B cell (primary cell): ENCODE data around the gene GYS1. TPM values are rescaled to one million over a fixed set of nuclear protein-coding genes. Genes with fewer than 3 reads are reported as not detected.

ENCODE experiments used
- ATAC-seq: fragments of 200-7000 bp; cut with Tn5 transposase; one replicate; pipeline ENCODE4 v1.10.0; 2021; ENCODE audit warnings: low read depth, mild to moderate bottlenecking, moderate number of reproducible peaks, moderate library complexity
- CTCF ChIA-PET: fragments of 350-600 bp; sonication (Branson Sonifier 250); formaldehyde crosslinking; loops from one replicate; lab custom pipeline; 2021; ENCODE audit warnings: antibody characterized with exemption, inconsistent platforms; lab: Charles Lee
- POLR2A ChIA-PET: fragments of 350-600 bp; sonication (Branson Sonifier 250); formaldehyde crosslinking; loops from one replicate; lab custom pipeline; 2021; ENCODE audit warnings: antibody characterized with exemption; lab: Charles Lee
- DNase-seq: peaks from one replicate; pipeline ENCODE4 v3.0.0; 2013
- H2AFZ ChIP-seq: 2 replicates; pipeline ENCODE4 v1.6.1; 2012; ENCODE audit warnings: mild to moderate bottlenecking, low read depth, low read length; ENCODE audit not compliant: insufficient read depth, poor library complexity, severe bottlenecking
- H3K27ac ChIP-seq, 2 donors: 1 replicate in 1 of 2; 2 replicates in 1 of 2; pipeline ENCODE4 v1.5.1; 2012 to 2013; ENCODE audit warnings: low read length in 2 of 2, mild to moderate bottlenecking in 2 of 2, moderate library complexity in 1 of 2
- H3K27me3 ChIP-seq, 4 experiments: fragments of 200-600 bp in 1 of 4; sonication (generic) in 1 of 4; replicated peaks in 1 of 4; 1 replicate in 2 of 4; 2 replicates in 2 of 4; pipeline versions ENCODE4 v1.6.1 to v1.7.0; 2013 to 2016; ENCODE audit warnings: low read length in 3 of 4, mild to moderate bottlenecking in 2 of 4, mixed read lengths in 1 of 4, moderate library complexity in 1 of 4; ENCODE audit not compliant: insufficient read depth in 4 of 4, control insufficient read depth in 3 of 4; ENCODE audit errors: control extremely low read depth in 1 of 4
- H3K36me3 ChIP-seq, 2 experiments: replicated peaks in 1 of 2; 1 replicate in 1 of 2; 2 replicates in 1 of 2; pipeline versions ENCODE4 v1.6.1 to v1.7.1; 2013; ENCODE audit warnings: low read length in 1 of 2; ENCODE audit not compliant: insufficient read depth in 2 of 2, control insufficient read depth in 1 of 2; ENCODE audit errors: control extremely low read depth in 1 of 2, extremely low read depth in 1 of 2
- H3K4me1 ChIP-seq, 2 donors: fragments of 200-600 bp in 1 of 2; sonication (generic) in 1 of 2; 1 replicate in 1 of 2; 2 replicates in 1 of 2; pipeline versions ENCODE4 v1.5.1 to v1.6.1; 2013 to 2017; ENCODE audit warnings: low read length in 2 of 2; ENCODE audit not compliant: control insufficient read depth in 2 of 2, insufficient read depth in 2 of 2
- H3K4me2 ChIP-seq: replicated peaks from 2 replicates; pipeline ENCODE3; 2012; ENCODE audit warnings: mild to moderate bottlenecking, low read depth, low read length; ENCODE audit not compliant: poor library complexity, severe bottlenecking
- H3K4me3 ChIP-seq, 5 experiments: fragments of 200-600 bp in 1 of 5; sonication (generic) in 1 of 5; 1 replicate in 3 of 5; 2 replicates in 2 of 5; pipeline versions ENCODE4 v1.5.1 to v1.7.0; 2011 to 2016; ENCODE audit warnings: low read length in 4 of 5, mild to moderate bottlenecking in 4 of 5, low read depth in 2 of 5, control low read depth in 1 of 5, moderate library complexity in 1 of 5; ENCODE audit not compliant: insufficient read depth in 1 of 5; ENCODE audit errors: control extremely low read depth in 1 of 5, extremely low read depth in 1 of 5
- H3K79me2 ChIP-seq: fragments of 200-600 bp; sonication (generic); one replicate; pipeline ENCODE4 v1.6.0; 2016; ENCODE audit warnings: low read length; ENCODE audit not compliant: control insufficient read depth, insufficient read depth
- H3K9ac ChIP-seq: fragments of 200-600 bp; sonication (generic); 2 replicates; pipeline ENCODE4 v1.6.1; 2017; ENCODE audit warnings: mild to moderate bottlenecking, low read length, moderate library complexity
- H3K9me3 ChIP-seq, 3 donors: one replicate each; pipeline versions ENCODE4 v1.6.1 to v1.7.1; 2013; ENCODE audit warnings: low read length in 2 of 3; ENCODE audit not compliant: control insufficient read depth in 2 of 3, insufficient read depth in 1 of 3; ENCODE audit errors: control extremely low read depth in 1 of 3
- H4K20me1 ChIP-seq: 2 replicates; pipeline ENCODE4 v1.6.0; 2012; ENCODE audit warnings: mild to moderate bottlenecking, low read length; ENCODE audit not compliant: insufficient read depth, control insufficient read depth, poor library complexity, severe bottlenecking
- H3K27ac Mint-ChIP-seq: one replicate; pipeline ENCODE4 v1.8.0; 2021; ENCODE audit warnings: mixed read lengths
- H3K27me3 Mint-ChIP-seq: one replicate; pipeline ENCODE4 v1.8.0; 2021; ENCODE audit warnings: mixed read lengths
- H3K4me1 Mint-ChIP-seq: one replicate; pipeline ENCODE4 v1.8.0; 2021; ENCODE audit warnings: mixed read lengths
- H3K4me3 Mint-ChIP-seq: one replicate; pipeline ENCODE4 v1.8.0; 2021; ENCODE audit warnings: mixed read lengths
- H3K9me3 Mint-ChIP-seq: one replicate; pipeline ENCODE4 v1.8.0; 2022; ENCODE audit warnings: mixed read lengths; ENCODE audit not compliant: insufficient read depth
- EZH2 ChIP-seq: IDR thresholded peaks from 2 replicates; pipeline ENCODE4 v1.6.1; 2012; ENCODE audit warnings: borderline replicate concordance, low read depth, mild to moderate bottlenecking, moderate library complexity, low read length; ENCODE audit not compliant: insufficient read depth, poor library complexity, severe bottlenecking
- WGBS: methylation state at CpG from one replicate; pipeline ENCODE4 v1.1.5; 2013; ENCODE audit warnings: missing lambda C conversion rate; ENCODE audit not compliant: insufficient coverage; 5-methylcytosine and 5-hydroxymethylcytosine counted together
- intact Hi-C: fragments of 100-400 bp; cut with micrococcal nuclease; formaldehyde crosslinking; loops from one replicate; pipeline ENCODE4 v1.10.0; 2022
- polyA plus RNA-seq: library from polyadenylated mRNA; depleted of rRNA; stranded (reverse); fragments of >200 nt; gene quantifications from 2 replicates; pipeline ENCODE4 v1.2.3, GENCODE V29; 2012
- total RNA-seq, 2 donors: library from RNA; stranded (reverse); fragments of 120-200 nt in 1 of 2; gene quantifications; 1 replicate in 1 of 2; 2 replicates in 1 of 2; pipeline versions ENCODE4 v1.2.3 to v1.2.4, GENCODE V29; 2013 to 2022
- TF ChIP-seq, protein P1 (sequence below): fragments of 200-600 bp; IDR thresholded peaks from one replicate; pipeline ENCODE4 v1.8.0; 2022; ENCODE audit warnings: antibody characterized with exemption, mild to moderate bottlenecking

The GYS1 gene
- total and polyA plus RNA-seq, 2 donors (not counting 1 experiment from before 2014, with no cell fraction given): 28.9 to 62.7 TPM

GRCh38 chr19:49022116-49022515 is 29.0 kb upstream of the GYS1 start:
- H3K27ac Mint-ChIP-seq: no peak overlapping the region
- H3K4me1 Mint-ChIP-seq: peaks cover 33% of the 10 kb centered on the region
- Histone ChIP-seq H3K4me2 (no peak overlapping the region), H2AFZ (no peak overlapping the region), H3K4me3 (no peak overlapping the region), H3K9ac (no peak overlapping the region), H3K27ac (no peak overlapping the region), H3K4me1 (peaks cover 25 to 39% of the 10 kb centered on the region in 2 donors), H4K20me1 (no peaks in the 10 kb centered on the region), H3K9me3 (no peaks in the 10 kb centered on the region), H3K79me2 (no peaks in the 10 kb centered on the region), H3K27me3 (peaks cover 0 to 9% (median 2%) of the 10 kb centered on the region in 4 experiments), H3K36me3 (no peaks in the 10 kb centered on the region)
- CTCF ChIA-PET: no interaction called here
- no peaks in the 10 kb centered on the region for H3K9me3 Mint-ChIP-seq
- intact Hi-C loops: no loop called here
- ATAC-seq (no peak), DNase-seq (no peak)
- 94% methylated on average over 9 of the region's 9 CpGs for WGBS
- H3K27me3 Mint-ChIP-seq: peaks cover 3% of the 10 kb centered on the region
- no peak overlapping the region for H3K4me3 Mint-ChIP-seq
- TF ChIP-seq, protein P1, sequence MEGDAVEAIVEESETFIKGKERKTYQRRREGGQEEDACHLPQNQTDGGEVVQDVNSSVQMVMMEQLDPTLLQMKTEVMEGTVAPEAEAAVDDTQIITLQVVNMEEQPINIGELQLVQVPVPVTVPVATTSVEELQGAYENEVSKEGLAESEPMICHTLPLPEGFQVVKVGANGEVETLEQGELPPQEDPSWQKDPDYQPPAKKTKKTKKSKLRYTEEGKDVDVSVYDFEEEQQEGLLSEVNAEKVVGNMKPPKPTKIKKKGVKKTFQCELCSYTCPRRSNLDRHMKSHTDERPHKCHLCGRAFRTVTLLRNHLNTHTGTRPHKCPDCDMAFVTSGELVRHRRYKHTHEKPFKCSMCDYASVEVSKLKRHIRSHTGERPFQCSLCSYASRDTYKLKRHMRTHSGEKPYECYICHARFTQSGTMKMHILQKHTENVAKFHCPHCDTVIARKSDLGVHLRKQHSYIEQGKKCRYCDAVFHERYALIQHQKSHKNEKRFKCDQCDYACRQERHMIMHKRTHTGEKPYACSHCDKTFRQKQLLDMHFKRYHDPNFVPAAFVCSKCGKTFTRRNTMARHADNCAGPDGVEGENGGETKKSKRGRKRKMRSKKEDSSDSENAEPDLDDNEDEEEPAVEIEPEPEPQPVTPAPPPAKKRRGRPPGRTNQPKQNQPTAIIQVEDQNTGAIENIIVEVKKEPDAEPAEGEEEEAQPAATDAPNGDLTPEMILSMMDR: no peak
- no peak for TF ChIP-seq EZH2
- POLR2A ChIA-PET: no interaction called here

GRCh38 chr19:49020931-49021895 is 28.1 kb upstream of the GYS1 start:
- CTCF ChIA-PET: interaction anchor here (0.9 kb wide), 1 partner anchor 77 kb away, joined by 3 read pairs; no protein-coding TSS in a partner anchor
- POLR2A ChIA-PET: interaction anchor here (0.5 kb wide), 1 partner anchor 64 kb away, joined by 7 read pairs; no protein-coding TSS in a partner anchor
- 37% methylated on average over 15 of the region's 16 CpGs for WGBS
- DNase-seq (no peak), ATAC-seq (no peak)
- Histone ChIP-seq H3K4me1 (peaks cover 25 to 40% of the 10 kb centered on the region in 2 donors), H3K27ac (no peak overlapping the region), H3K9me3 (no peaks in the 10 kb centered on the region), H3K27me3 (peaks cover 0 to 9% (median 2%) of the 10 kb centered on the region in 4 experiments), H2AFZ (peak overlapping the region; percentile 59), H3K79me2 (no peaks in the 10 kb centered on the region), H3K9ac (no peak overlapping the region), H4K20me1 (no peaks in the 10 kb centered on the region), H3K4me3 (no peak overlapping the region), H3K4me2 (peak overlapping the region; percentile 32), H3K36me3 (no peaks in the 10 kb centered on the region)
- Mint-ChIP-seq H3K4me3 (peak overlapping the region; percentile 46), H3K27me3 (peaks cover 3% of the 10 kb centered on the region), H3K27ac (peak overlapping the region; percentile 1), H3K9me3 (no peaks in the 10 kb centered on the region), H3K4me1 (peaks cover 34% of the 10 kb centered on the region)
- intact Hi-C loops: no loop called here
- TF ChIP-seq EZH2: no peak
- TF ChIP-seq, protein P1: no peak
